Activated naive CD8-positive, alpha-beta T cell treated with anti-CD3 and anti-CD28 coated beads, Interleukin-2, amount 10 ng/mL, durations not matched to agents 7 days and 5 days (primary cell): ENCODE data around the gene MACROD2. TPM values are rescaled to one million over a fixed set of nuclear protein-coding genes. Genes with fewer than 3 reads are reported as not detected.

Source experiments
- ATAC-seq: fragments of 150-1000 bp; cut with Tn5 transposase; one replicate; pipeline ENCODE4 v1.10.0; 2021; ENCODE audit warnings: low read depth, moderate library complexity
- POLR2A ChIA-PET: fragments of 350-600 bp; sonication (Branson Sonifier 250); formaldehyde crosslinking; loops from one replicate; lab custom pipeline; 2021; ENCODE audit warnings: antibody characterized with exemption; lab: Charles Lee
- DNase-seq: peaks from one replicate; pipeline ENCODE4 v3.0.0; 2021
- H3K27ac Mint-ChIP-seq: one replicate; pipeline ENCODE4 v1.8.0; 2022; ENCODE audit warnings: mild to moderate bottlenecking, mixed read lengths
- H3K27me3 Mint-ChIP-seq: one replicate; pipeline ENCODE4 v1.8.0; 2022; ENCODE audit warnings: mild to moderate bottlenecking, moderate library complexity, mixed read lengths
- H3K36me3 Mint-ChIP-seq: one replicate; pipeline ENCODE4 v1.8.0; 2021; ENCODE audit warnings: mild to moderate bottlenecking, mixed read lengths
- H3K4me1 Mint-ChIP-seq: one replicate; pipeline ENCODE4 v1.8.0; 2021; ENCODE audit warnings: mixed read lengths
- H3K4me3 Mint-ChIP-seq: one replicate; pipeline ENCODE4 v1.8.0; 2022; ENCODE audit warnings: mild to moderate bottlenecking, moderate library complexity, mixed read lengths
- H3K9me3 Mint-ChIP-seq: one replicate; pipeline ENCODE4 v1.8.0; 2021; ENCODE audit warnings: mixed read lengths
- total RNA-seq, 2 experiments: library from RNA; stranded (reverse); gene quantifications; one replicate each; pipeline ENCODE4 v1.2.3, GENCODE V29; 2021

Gene MACROD2
- total RNA-seq, 2 experiments from 2014 or later: not detected

GRCh38 chr20:15406072-15406471 lies 1410.8 kb downstream of the MACROD2 start:
- Mint-ChIP-seq H3K4me3 (no peak overlapping the region), H3K36me3 (no peaks in the 10 kb centered on the region), H3K9me3 (no peaks in the 10 kb centered on the region), H3K4me1 (no peaks in the 10 kb centered on the region), H3K27me3 (no peaks in the 10 kb centered on the region), H3K27ac (no peak overlapping the region)
- ATAC-seq (no peak), DNase-seq (no peak)
- POLR2A ChIA-PET: no interaction called here

GRCh38 chr20:15411781-15412180 lies 1416.5 kb downstream of the MACROD2 start:
- Mint-ChIP-seq H3K4me3 (no peak overlapping the region), H3K36me3 (no peaks in the 10 kb centered on the region), H3K9me3 (peaks cover 3% of the 10 kb centered on the region), H3K27me3 (no peaks in the 10 kb centered on the region), H3K27ac (no peak overlapping the region), H3K4me1 (no peaks in the 10 kb centered on the region)
- POLR2A ChIA-PET: no interaction called here
- no peak for DNase-seq
- no peak for ATAC-seq

- POLR2A ChIA-PET: no interaction called here
- H3K9me3 Mint-ChIP-seq: peaks cover 3% of the 10 kb centered on the region
- no peaks in the 10 kb centered on the region for H3K36me3 Mint-ChIP-seq
- no peaks in the 10 kb centered on the region for H3K27me3 Mint-ChIP-seq
- ATAC-seq: no peak
- H3K27ac Mint-ChIP-seq: no peak overlapping the region
- no peak overlapping the region for H3K4me3 Mint-ChIP-seq
- DNase-seq: no peak
- H3K4me1 Mint-ChIP-seq: no peaks in the 10 kb centered on the region
Measured at GRCh38 chr20:15415908-15416307, 1420.6 kb downstream of the MACROD2 start.

GRCh38 chr20:15419856-15420255 lies 1424.5 kb downstream of the MACROD2 start:
- peaks cover 7% of the 10 kb centered on the region for H3K9me3 Mint-ChIP-seq
- H3K4me3 Mint-ChIP-seq: no peak overlapping the region
- DNase-seq (no peak), ATAC-seq (no peak)
- POLR2A ChIA-PET: no interaction called here
- H3K27me3 Mint-ChIP-seq: no peaks in the 10 kb centered on the region
- no peaks in the 10 kb centered on the region for H3K4me1 Mint-ChIP-seq
- no peaks in the 10 kb centered on the region for H3K36me3 Mint-ChIP-seq
- H3K27ac Mint-ChIP-seq: no peak overlapping the region

DNA sequence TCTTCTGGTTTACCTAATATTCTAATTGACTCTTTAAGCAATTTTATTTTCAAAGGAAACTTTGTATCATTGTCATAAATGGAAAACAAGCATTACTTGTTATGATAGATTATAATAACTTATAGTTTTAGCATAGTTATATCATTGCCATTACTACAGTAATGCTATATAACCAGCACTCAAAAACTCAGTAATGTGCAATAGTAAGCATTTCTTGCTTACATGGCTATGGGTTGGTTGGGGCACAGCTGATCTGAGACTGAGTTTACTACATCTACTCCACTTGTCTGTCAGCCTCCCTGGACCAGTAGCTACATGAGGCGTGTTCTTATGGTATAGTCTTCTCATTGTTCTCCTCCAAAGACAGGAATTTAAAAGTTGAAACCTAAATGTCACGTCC lies 1427.7 kb downstream of the MACROD2 start:
- no peaks in the 10 kb centered on the region for H3K36me3 Mint-ChIP-seq
- H3K27me3 Mint-ChIP-seq: no peaks in the 10 kb centered on the region
- no peak overlapping the region for H3K4me3 Mint-ChIP-seq
- no peaks in the 10 kb centered on the region for H3K4me1 Mint-ChIP-seq
- POLR2A ChIA-PET: no interaction called here
- DNase-seq: no peak
- H3K9me3 Mint-ChIP-seq: peaks cover 7% of the 10 kb centered on the region
- H3K27ac Mint-ChIP-seq: no peak overlapping the region
- ATAC-seq: no peak

DNA sequence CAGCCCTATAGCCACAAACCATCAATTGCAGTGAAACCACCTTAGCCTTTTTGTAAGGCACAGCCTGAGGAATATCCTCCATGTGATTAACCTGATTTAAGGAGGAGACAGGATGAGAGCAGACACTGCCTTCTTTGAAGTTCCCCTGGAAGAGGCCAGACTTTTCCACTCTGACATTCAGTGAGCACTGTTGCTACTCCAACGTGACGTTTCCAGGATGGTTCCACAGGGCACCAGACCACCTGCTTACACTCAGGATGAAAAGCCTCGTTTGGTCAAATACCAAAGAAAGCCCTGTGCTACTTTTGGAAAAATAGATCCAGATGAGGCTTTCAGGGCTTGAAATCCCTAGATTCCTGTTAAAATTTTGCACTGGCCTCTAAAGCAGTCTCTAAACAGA lies 1444.2 kb downstream of the MACROD2 start:
- no peaks in the 10 kb centered on the region for H3K27me3 Mint-ChIP-seq
- ATAC-seq: no peak
- H3K9me3 Mint-ChIP-seq: peaks cover 8% of the 10 kb centered on the region
- no peak overlapping the region for H3K4me3 Mint-ChIP-seq
- POLR2A ChIA-PET: no interaction called here
- no peaks in the 10 kb centered on the region for H3K36me3 Mint-ChIP-seq
- DNase-seq: no peak
- H3K27ac Mint-ChIP-seq: no peak overlapping the region
- no peaks in the 10 kb centered on the region for H3K4me1 Mint-ChIP-seq

GRCh38 chr20:15440049-15440820 lies 1444.9 kb downstream of the MACROD2 start:
- POLR2A ChIA-PET: no interaction called here
- Mint-ChIP-seq H3K4me3 (no peak overlapping the region), H3K4me1 (no peaks in the 10 kb centered on the region), H3K27me3 (no peaks in the 10 kb centered on the region), H3K9me3 (peaks cover 8% of the 10 kb centered on the region), H3K36me3 (no peaks in the 10 kb centered on the region), H3K27ac (no peak overlapping the region)
- no peak for DNase-seq
- no peak for ATAC-seq

DNA sequence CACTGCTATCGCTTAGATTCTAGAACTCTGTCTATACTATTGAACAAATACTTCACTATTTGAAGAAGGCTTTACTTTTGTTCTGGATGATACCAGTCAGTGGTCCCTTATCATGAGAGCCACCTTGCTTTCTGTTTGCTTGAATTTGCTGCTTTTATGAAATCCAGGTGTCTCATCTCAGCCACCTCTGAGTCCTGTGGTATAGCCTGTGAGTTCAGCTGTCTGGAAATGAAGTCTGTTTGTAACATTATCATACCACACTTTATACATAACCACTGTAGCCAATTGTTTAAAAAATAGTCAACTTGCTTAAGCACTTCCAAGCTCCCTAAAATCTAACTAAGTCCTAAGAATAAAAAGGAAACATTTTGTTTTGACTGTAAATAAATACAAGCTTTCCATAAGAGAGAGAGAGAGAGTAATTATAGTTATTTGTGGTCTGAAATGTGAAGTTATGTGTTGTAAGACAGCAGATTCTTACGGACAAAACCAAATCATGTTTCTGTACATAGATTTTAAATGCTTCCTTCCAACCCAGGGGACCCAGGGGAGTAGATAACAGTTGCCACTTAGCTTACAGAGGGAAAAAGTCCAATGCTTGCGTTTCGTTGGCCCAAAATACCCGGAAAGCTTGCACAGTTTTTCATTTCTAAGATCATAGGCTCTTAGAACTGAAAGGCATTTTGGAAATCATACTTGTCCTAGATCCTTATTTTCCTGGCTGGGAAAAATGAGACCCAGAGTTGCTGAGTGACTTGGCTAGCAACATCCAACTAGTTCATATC lies 1449.9 kb downstream of the MACROD2 start:
- Mint-ChIP-seq H3K9me3 (no peaks in the 10 kb centered on the region), H3K27ac (no peak overlapping the region), H3K27me3 (no peaks in the 10 kb centered on the region), H3K4me3 (no peak overlapping the region), H3K36me3 (no peaks in the 10 kb centered on the region), H3K4me1 (no peaks in the 10 kb centered on the region)
- ATAC-seq (no peak), DNase-seq (no peak)
- POLR2A ChIA-PET: no interaction called here

DNA sequence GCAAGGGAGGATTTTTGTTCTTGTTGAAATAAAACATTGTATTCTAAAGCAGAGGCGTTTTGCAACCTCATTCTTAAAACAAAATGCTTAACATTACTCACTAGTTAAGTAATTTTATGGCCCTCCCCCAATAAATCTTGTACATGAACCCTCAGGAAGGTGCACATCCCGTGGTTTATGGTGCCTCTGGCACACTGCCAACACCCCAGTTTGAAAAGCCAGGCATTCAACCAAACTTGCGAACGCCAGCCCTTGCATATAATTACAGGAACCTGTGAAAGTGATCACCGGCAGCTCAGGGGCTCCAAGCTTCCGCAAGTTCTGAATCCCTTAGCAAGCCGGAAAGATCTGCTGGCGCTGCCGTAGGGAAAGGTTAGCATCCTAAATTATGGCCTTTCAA lies 1451.1 kb downstream of the MACROD2 start:
- ATAC-seq: no peak
- H3K27me3 Mint-ChIP-seq: no peaks in the 10 kb centered on the region
- no peak overlapping the region for H3K27ac Mint-ChIP-seq
- H3K4me1 Mint-ChIP-seq: no peaks in the 10 kb centered on the region
- no peaks in the 10 kb centered on the region for H3K36me3 Mint-ChIP-seq
- no peak overlapping the region for H3K4me3 Mint-ChIP-seq
- no peaks in the 10 kb centered on the region for H3K9me3 Mint-ChIP-seq
- DNase-seq: no peak
- POLR2A ChIA-PET: no interaction called here

- Mint-ChIP-seq H3K27me3 (no peaks in the 10 kb centered on the region), H3K27ac (no peak overlapping the region), H3K9me3 (no peaks in the 10 kb centered on the region), H3K36me3 (no peaks in the 10 kb centered on the region), H3K4me3 (no peak overlapping the region), H3K4me1 (no peaks in the 10 kb centered on the region)
- DNase-seq (no peak), ATAC-seq (no peak)
- POLR2A ChIA-PET: no interaction called here
Measured at GRCh38 chr20:15447549-15447948, 1452.2 kb downstream of the MACROD2 start.

DNA sequence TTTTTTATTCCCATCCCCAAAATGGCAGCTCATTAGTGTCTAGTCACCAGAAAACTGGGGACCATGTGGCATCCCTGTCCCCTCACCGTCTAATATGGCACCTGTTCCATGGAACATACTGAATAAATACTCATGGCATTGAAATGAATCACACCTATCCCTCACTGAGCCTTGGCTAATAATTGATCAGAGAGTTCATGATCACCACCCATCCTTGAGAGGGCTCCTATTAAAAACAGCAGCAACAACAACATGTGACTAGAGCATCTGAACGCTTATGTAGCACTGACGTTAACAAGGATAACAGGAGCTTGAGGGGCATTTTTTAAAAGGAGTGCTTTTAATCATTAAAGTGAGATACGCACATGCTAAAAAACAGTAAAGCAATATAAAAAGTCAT lies 1453.7 kb downstream of the MACROD2 start:
- H3K27ac Mint-ChIP-seq: no peak overlapping the region
- no peaks in the 10 kb centered on the region for H3K4me1 Mint-ChIP-seq
- H3K9me3 Mint-ChIP-seq: no peaks in the 10 kb centered on the region
- H3K36me3 Mint-ChIP-seq: no peaks in the 10 kb centered on the region
- POLR2A ChIA-PET: no interaction called here
- no peaks in the 10 kb centered on the region for H3K27me3 Mint-ChIP-seq
- ATAC-seq: no peak
- no peak overlapping the region for H3K4me3 Mint-ChIP-seq
- DNase-seq: no peak

DNA sequence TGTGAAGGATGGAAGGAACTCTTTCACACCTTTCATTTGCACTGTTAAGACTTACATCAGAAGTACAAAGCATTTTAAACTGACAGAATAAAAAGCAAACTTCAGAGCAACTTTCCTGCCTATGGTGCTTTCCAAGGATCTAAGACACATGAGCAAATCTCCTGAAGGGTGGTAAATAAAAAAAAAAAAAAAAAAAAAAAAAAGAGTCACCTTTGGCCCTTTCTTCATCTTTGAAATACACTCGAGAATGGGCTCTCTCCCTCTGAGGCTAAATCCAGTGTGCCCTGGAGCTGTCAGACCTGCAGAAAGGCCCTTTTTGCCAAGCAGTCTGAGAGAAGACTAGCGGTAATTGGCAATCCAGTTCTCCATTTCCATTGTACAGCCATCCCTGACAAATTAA lies 1455.9 kb downstream of the MACROD2 start:
- Mint-ChIP-seq H3K27ac (no peak overlapping the region), H3K27me3 (no peaks in the 10 kb centered on the region), H3K4me3 (no peak overlapping the region), H3K4me1 (no peaks in the 10 kb centered on the region), H3K9me3 (no peaks in the 10 kb centered on the region), H3K36me3 (no peaks in the 10 kb centered on the region)
- POLR2A ChIA-PET: no interaction called here
- DNase-seq (no peak), ATAC-seq (no peak)

DNA sequence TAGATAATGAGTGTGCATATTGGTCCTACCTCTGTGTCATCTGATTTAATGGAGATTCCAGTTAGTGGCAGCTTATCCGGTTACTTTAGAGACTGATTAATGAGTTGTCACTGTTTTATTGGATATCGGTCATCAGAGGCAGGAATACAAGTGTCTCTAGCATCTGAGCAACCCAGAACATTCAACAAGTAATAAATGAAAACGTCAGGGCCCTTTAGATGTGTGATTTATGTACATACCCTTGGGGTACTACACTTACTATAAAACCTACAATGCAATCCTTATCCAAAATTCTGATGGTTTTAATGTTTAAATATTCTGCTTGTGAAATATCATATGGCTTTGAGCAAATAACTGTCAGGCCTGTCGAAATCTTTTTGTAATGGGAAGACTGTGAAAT lies 1460.0 kb downstream of the MACROD2 start:
- no peak for DNase-seq
- H3K27ac Mint-ChIP-seq: no peak overlapping the region
- POLR2A ChIA-PET: no interaction called here
- H3K9me3 Mint-ChIP-seq: peaks cover 2% of the 10 kb centered on the region
- no peaks in the 10 kb centered on the region for H3K4me1 Mint-ChIP-seq
- no peaks in the 10 kb centered on the region for H3K27me3 Mint-ChIP-seq
- no peak for ATAC-seq
- no peaks in the 10 kb centered on the region for H3K36me3 Mint-ChIP-seq
- H3K4me3 Mint-ChIP-seq: no peak overlapping the region

GRCh38 chr20:15461938-15462337 lies 1466.6 kb downstream of the MACROD2 start:
- no peak overlapping the region for H3K4me3 Mint-ChIP-seq
- no peaks in the 10 kb centered on the region for H3K27me3 Mint-ChIP-seq
- no peaks in the 10 kb centered on the region for H3K4me1 Mint-ChIP-seq
- H3K9me3 Mint-ChIP-seq: peaks cover 5% of the 10 kb centered on the region
- no peaks in the 10 kb centered on the region for H3K36me3 Mint-ChIP-seq
- no peak overlapping the region for H3K27ac Mint-ChIP-seq
- POLR2A ChIA-PET: no interaction called here
- ATAC-seq (no peak), DNase-seq (no peak)
